Retinal pigment epithelial cell (primary cell): ENCODE measurements around the gene PHACTR3.

Experiments used
- DNase-seq: peaks from one replicate; pipeline ENCODE4 v3.0.0-alpha.2; 2010; ENCODE audit warnings: low read depth
- H3K4me3 ChIP-seq: 2 replicates; pipeline ENCODE4 v1.5.1; 2011; ENCODE audit warnings: mild to moderate bottlenecking, low read length, control low read depth, moderate library complexity
- CTCF ChIP-seq: conservative IDR thresholded peaks from 2 replicates; pipeline ENCODE4 v1.5.1; 2011; ENCODE audit warnings: low read depth, low read length, control low read depth, inconsistent platforms

The PHACTR3 gene

GRCh38 chr20:59737816-59738215 lies 133.5 kb downstream of the PHACTR3 start:
- TF ChIP-seq CTCF, result no peak
- no peak for DNase-seq

GRCh38 chr20:59738851-59739250 lies 134.5 kb downstream of the PHACTR3 start:
- no peak overlapping the region for H3K4me3 ChIP-seq
- no peak for DNase-seq
- no peak for TF ChIP-seq CTCF

More at GRCh38 chr20:59737816-59738215, 133.5 kb downstream of the PHACTR3 start:
- no peak overlapping the region for H3K4me3 ChIP-seq

- no peak for TF ChIP-seq CTCF
- no peak for DNase-seq
- no peak overlapping the region for H3K4me3 ChIP-seq
Measured at GRCh38 chr20:59740621-59741020, 136.3 kb downstream of the PHACTR3 start.

DNA sequence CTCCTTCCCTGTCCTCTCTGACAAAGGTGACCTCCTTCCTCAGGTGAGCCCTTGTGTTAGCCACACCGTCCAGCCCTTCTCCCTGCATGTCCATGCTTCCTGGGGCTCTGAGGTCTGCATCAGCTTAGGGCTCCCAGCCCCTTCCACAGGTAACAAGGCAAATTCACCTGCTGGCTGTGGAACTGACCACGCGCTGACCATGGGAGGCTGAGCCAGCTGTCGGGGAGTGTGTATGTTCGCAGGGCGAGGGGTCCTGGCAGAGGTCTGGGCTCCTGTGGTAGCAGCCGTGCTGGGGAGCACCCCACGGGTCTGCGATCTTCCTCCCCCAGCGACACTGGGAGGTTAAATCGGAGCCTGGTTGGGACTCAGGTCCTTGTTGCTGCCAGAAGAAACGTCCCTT lies 136.7 kb downstream of the PHACTR3 start:
- no peak for TF ChIP-seq CTCF
- no peak overlapping the region for H3K4me3 ChIP-seq
- DNase-seq, result no peak

DNA sequence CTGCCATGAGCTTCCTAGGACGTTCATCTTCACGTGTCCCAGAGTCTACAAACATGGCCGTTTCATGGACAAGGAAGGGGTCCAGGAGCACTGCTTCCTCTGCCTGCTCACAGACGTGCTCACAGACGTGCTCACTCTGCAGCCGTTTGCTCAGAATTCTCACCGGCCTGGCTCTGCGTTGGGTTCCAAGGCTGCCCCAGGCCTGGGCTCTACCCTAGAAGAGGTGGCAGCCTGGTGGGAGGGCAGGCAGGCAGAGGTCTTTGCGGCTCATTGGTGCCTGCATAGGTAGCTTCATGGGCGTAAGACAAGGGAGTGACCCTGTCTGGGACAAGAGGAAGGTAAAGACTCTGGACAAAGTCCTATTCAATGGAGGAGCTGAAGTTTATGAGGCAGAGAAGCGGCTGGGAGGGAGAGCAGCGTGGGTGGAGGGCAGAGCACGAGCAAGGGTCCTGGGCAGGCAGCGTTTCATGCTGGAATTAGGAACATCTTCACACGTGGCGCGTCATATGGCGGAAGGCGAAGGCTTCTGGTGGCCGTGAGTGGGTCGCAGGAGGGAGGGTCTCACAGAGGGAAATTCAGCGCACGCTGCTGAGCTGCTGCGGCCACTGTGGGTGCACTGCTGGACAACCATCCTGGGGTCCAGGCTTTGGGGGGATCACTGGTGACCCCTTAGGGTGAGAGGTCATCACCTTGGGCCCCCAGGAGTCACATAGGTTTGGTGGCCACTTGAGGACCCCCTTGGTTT lies 138.2 kb downstream of the PHACTR3 start:
- TF ChIP-seq CTCF, result no peak
- no peak for DNase-seq
- H3K4me3 ChIP-seq, result no peak overlapping the region

DNA sequence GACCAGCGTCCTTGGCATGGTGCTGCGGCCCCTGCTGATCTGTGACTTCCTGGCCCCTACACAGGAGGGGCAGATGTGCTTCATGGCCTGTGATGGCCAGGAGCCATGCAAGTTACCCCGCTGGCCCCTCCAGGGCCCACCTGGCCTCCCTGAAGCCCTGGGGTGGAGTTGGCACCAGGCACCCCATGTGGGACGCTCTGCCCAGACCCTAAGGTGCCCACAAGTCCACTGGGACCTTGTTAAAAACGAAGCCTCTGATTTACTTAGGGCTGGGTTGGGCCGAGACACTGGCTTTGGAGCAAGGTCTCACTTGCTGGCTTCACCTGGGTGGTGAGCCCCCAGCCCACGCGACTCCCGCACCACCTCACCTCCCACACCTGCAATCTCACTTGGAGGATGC lies 139.0 kb downstream of the PHACTR3 start:
- TF ChIP-seq CTCF, result no peak
- DNase-seq, result no peak
- H3K4me3 ChIP-seq, result no peak overlapping the region

DNA sequence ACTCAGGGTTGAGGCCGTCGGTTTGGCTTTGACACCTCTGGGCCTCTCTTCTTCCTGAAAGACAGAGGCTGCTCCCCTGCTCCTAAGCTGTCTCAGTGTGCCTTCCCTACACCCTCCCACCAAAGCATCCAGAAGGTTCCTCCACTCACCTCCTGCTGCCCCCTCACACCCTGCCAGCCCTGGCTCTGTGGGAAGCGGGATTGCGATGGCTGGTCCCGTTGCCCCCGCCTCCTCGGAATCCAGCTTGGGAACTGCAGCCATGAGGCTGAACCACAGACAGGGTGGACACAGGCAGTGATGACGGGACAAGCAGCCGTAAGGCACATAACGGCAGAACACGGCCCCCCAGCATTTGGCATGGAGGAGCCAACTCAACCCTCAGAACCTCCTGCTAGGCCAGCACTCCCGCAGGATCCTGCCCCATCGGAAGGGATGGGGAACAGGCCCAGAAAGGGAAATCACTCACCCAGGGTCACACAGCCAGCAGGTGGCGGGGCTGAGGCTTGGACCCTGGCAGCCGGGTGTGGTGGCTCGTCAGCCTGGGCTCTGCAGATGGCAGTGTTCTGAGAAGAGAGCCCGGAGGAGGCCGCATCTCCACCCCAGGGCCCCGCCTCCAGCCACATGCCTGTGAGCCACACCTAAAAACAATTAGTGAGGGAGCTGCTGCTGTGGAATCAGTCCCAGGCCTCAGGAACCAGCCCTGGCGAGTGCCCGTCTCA lies 139.6 kb downstream of the PHACTR3 start:
- no peak for TF ChIP-seq CTCF
- DNase-seq, result no peak
- no peak overlapping the region for H3K4me3 ChIP-seq
